A673 (cell line): Measurements from ENCODE around the gene TRIM26.

Experiments used
- EZH2 ChIP-seq: fragments of 200-600 bp; sonication (generic); IDR thresholded peaks from 2 replicates; pipeline ENCODE4 v1.6.1; 2017; ENCODE audit warnings: borderline replicate concordance, low read depth, mild to moderate bottlenecking, mixed read lengths, antibody characterized with exemption, low read length; ENCODE audit not compliant: poor library complexity, severe bottlenecking
- TF ChIP-seq, protein P1 (sequence below): fragments of 300-800, 200-600 bp; sonication (generic); conservative IDR thresholded peaks from 2 replicates; pipeline ENCODE4 v1.5.1; 2017; ENCODE audit warnings: low read depth, mild to moderate bottlenecking, antibody characterized with exemption, low read length, moderate library complexity, mixed read lengths

DNA sequence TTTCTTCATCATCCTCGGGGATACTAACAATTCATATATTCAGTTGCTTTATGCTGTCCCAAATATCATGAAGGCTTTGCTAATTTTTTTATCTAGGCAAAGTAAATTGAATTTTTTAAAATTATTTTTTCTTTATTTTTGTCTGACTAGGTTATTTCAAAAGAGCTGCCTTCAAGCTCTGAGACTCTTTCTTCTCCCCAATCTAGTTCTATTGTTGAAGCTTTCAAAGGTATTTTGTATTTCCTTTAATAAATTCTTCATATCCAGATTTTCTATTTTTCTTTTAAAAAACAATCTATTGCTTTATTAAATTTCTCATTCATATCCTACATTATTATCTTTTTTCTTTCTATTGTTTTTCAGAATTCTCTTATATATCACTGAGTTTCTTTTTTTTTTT, 33.1 kb downstream of the TRIM26 start:
- TF ChIP-seq, protein P1, sequence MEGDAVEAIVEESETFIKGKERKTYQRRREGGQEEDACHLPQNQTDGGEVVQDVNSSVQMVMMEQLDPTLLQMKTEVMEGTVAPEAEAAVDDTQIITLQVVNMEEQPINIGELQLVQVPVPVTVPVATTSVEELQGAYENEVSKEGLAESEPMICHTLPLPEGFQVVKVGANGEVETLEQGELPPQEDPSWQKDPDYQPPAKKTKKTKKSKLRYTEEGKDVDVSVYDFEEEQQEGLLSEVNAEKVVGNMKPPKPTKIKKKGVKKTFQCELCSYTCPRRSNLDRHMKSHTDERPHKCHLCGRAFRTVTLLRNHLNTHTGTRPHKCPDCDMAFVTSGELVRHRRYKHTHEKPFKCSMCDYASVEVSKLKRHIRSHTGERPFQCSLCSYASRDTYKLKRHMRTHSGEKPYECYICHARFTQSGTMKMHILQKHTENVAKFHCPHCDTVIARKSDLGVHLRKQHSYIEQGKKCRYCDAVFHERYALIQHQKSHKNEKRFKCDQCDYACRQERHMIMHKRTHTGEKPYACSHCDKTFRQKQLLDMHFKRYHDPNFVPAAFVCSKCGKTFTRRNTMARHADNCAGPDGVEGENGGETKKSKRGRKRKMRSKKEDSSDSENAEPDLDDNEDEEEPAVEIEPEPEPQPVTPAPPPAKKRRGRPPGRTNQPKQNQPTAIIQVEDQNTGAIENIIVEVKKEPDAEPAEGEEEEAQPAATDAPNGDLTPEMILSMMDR, result no peak
- no peak for TF ChIP-seq EZH2
